Nephron progenitor cell (in vitro differentiated cells): ENCODE results near the gene OR10G3.
A peak's percentile ranks its signal among the peaks of the same experiment; 100 is the strongest.

ENCODE experiments used
- DNase-seq: peaks from one replicate; pipeline ENCODE4 v3.0.0; 2021
- H3K27ac Mint-ChIP-seq: 2 replicates; pipeline ENCODE4 v1.8.0; 2021; ENCODE audit warnings: mild to moderate bottlenecking, moderate library complexity, mixed read lengths
- H3K27me3 Mint-ChIP-seq: 2 replicates; pipeline ENCODE4 v1.8.0; 2021; ENCODE audit warnings: mild to moderate bottlenecking, low read depth, mixed read lengths; ENCODE audit not compliant: poor library complexity
- H3K36me3 Mint-ChIP-seq: 2 replicates; pipeline ENCODE4 v1.8.0; 2021; ENCODE audit warnings: low read depth, mixed read lengths
- H3K4me1 Mint-ChIP-seq: 2 replicates; pipeline ENCODE4 v1.8.0; 2021; ENCODE audit warnings: mixed read lengths
- H3K4me3 Mint-ChIP-seq: 2 replicates; pipeline ENCODE4 v1.8.0; 2021; ENCODE audit warnings: mild to moderate bottlenecking, moderate library complexity, mixed read lengths
- H3K9me3 Mint-ChIP-seq: 2 replicates; pipeline ENCODE4 v1.8.0; 2021; ENCODE audit warnings: mild to moderate bottlenecking, moderate library complexity, mixed read lengths
- CTCF ChIP-seq: fragments of 200-600 bp; sonication (generic); IDR thresholded peaks from 2 replicates; pipeline ENCODE4 v1.5.0; 2021; ENCODE audit warnings: antibody characterized with exemption

Gene OR10G3

GRCh38 chr14:21533294-21533693 lies 46.6 kb downstream of the OR10G3 start:
- no peak overlapping the region for H3K27ac Mint-ChIP-seq
- H3K9me3 Mint-ChIP-seq = no peaks in the 10 kb centered on the region
- H3K36me3 Mint-ChIP-seq = peaks cover 4% of the 10 kb centered on the region
- no peak overlapping the region for H3K4me3 Mint-ChIP-seq
- peaks cover 34% of the 10 kb centered on the region for H3K27me3 Mint-ChIP-seq
- no peak for DNase-seq
- no peak for TF ChIP-seq CTCF
- H3K4me1 Mint-ChIP-seq = peaks cover 61% of the 10 kb centered on the region

DNA sequence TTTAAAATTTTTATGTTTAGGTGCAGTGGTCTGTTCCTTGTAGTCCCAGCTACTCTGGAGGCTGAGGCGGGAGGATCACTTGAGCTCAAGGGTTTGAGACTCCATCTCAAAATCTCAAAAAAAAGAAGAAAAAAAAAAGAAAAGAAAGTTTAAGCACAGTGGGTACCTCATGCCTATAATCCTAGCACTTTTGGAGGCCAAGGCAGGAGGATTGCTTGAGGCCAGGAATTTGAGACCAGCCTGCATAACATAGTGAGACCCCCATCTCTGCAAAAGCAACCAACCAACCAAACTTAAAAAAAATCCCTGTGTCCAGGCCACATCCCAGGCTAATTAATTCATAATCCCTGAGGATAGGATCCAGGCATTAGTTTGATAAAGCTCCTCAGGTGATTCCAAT lies 50.4 kb downstream of the OR10G3 start:
- no peak for DNase-seq
- Mint-ChIP-seq H3K27ac (no peak overlapping the region), H3K4me3 (no peak overlapping the region), H3K4me1 (peaks cover 62% of the 10 kb centered on the region), H3K9me3 (no peaks in the 10 kb centered on the region), H3K27me3 (peaks cover 18% of the 10 kb centered on the region), H3K36me3 (peaks cover 15% of the 10 kb centered on the region)
- TF ChIP-seq CTCF = no peak

DNA sequence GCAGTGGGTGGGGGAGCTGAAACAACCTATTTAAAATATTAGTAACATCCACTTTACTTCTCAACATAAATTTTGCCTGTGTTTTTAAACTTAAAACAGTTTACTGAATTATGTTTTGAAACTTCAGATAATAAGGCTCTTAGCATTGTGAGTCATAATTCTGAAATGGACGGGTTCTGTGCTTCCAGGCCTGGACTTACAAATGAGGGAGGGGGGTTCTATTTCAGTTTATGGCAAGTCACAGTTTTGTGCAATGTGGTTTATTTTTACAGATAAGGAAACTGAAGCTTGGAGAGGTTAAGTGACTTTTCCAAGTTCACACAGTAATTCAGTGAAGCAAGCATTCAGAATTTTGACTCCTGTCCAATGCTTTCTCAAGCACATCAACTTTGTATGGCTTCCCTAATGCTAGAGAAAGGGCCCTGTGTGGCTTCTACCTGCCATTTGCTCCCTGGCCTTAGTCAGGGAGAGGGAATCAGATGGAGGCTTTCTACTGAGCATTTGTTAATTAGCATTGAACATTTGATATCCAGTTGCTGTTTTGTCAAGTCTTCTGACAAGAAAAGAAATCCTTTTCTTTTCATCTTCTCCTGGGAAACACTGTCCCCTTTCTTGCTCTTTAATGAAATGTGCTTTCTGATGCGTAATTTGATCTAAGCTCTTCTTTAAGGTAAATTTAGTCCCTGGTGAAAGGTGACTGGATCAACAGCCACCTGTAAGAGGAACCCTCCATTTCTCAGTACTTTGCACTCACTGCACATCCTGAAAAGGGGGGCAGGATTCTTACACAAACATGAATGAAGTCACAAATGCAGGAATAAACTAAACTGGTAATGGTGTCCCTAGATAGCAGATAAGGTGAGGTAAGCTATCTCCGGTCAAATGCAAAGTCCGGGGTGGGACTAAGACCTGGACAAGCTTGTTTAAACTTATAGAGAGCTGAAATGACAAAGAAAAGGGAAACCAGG lies 51.2 kb downstream of the OR10G3 start:
- peak overlapping the region; percentile 97 for H3K27ac Mint-ChIP-seq
- no peak for TF ChIP-seq CTCF
- DNase-seq = no peak
- peaks cover 9% of the 10 kb centered on the region for H3K27me3 Mint-ChIP-seq
- no peaks in the 10 kb centered on the region for H3K9me3 Mint-ChIP-seq
- peaks cover 63% of the 10 kb centered on the region for H3K4me1 Mint-ChIP-seq
- H3K4me3 Mint-ChIP-seq = peak overlapping the region; percentile 57
- H3K36me3 Mint-ChIP-seq = peaks cover 23% of the 10 kb centered on the region

DNA sequence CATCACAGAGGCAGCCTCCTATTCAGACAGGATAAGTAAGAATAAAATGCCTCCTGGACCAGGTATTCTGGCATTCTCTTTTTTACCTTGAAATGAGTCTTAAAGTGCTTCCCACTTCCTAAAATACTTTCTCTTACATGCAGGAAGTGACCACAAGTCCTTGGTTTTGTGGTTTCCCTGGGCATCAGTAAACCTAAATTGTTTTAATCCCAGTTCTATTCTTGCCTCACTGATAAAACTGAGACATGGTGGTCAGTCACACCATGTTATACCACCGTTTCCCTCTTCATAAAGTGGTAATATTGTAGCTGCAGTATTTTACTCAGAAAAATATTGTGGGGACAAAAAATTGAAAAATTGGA lies 52.6 kb downstream of the OR10G3 start:
- peaks cover 7% of the 10 kb centered on the region for H3K27me3 Mint-ChIP-seq
- H3K9me3 Mint-ChIP-seq = no peaks in the 10 kb centered on the region
- H3K36me3 Mint-ChIP-seq = peaks cover 37% of the 10 kb centered on the region
- H3K4me1 Mint-ChIP-seq = peaks cover 70% of the 10 kb centered on the region
- peak overlapping the region; percentile 96 for H3K4me3 Mint-ChIP-seq
- DNase-seq = no peak
- no peak for TF ChIP-seq CTCF
- peak overlapping the region; percentile 99 for H3K27ac Mint-ChIP-seq

DNA sequence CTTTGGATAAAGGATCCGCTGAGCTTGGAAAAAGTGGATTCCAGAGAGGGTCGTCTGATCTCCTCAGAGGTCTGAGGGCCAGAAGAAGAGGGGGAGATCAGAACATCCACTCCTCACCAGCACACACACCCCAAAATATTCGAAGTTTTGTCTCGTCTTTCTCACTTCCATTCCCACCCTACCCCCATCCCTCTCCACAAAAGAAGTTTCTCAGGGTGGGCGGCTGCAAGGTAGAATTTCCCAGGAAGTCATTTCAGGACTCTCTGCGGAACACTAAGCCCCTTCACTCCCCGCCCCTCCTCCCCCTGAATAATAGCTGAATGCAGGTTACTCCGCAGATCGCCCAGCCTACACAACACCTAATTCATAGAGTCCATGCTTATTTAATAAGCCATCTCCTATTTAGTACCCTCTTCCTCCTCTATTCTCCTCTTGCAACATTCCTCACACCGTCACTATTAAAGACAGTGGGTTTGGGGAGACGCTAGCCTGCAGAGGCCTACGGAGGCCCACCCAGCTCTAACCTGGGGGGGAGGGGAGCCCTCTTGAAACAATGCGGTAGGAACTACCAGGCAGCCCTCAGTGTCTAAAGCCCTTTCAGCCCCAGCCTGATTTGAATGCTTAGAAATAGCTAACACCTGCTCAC lies 53.1 kb downstream of the OR10G3 start:
- Mint-ChIP-seq H3K9me3 (no peaks in the 10 kb centered on the region), H3K36me3 (peaks cover 38% of the 10 kb centered on the region), H3K27ac (peak overlapping the region; percentile 99), H3K4me1 (peaks cover 75% of the 10 kb centered on the region), H3K4me3 (peak overlapping the region; percentile 96), H3K27me3 (peaks cover 2% of the 10 kb centered on the region)
- DNase-seq = peak; percentile 47
- no peak for TF ChIP-seq CTCF
